Measurements from ENCODE around the gene MUTYH.

DNA sequence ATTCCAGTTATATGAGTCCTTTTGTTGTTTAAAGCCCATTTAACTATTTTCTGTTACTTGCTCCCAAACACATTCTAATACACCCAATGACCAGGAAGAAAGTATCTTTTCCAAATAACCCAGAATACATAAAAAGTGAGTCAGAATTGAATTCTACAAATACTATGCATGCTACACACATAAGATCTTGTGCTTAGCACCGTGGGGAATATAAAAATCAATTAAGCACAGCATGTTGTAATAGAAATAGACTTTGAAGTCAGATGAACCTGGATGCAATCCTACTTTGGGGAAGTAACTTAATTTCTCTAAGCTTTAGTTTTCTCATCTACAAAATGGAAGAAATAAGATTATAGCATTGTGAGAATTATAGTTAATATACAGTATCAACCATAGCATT lies 40.5 kb upstream of the MUTYH start:
- TF ChIP-seq, protein P1, sequence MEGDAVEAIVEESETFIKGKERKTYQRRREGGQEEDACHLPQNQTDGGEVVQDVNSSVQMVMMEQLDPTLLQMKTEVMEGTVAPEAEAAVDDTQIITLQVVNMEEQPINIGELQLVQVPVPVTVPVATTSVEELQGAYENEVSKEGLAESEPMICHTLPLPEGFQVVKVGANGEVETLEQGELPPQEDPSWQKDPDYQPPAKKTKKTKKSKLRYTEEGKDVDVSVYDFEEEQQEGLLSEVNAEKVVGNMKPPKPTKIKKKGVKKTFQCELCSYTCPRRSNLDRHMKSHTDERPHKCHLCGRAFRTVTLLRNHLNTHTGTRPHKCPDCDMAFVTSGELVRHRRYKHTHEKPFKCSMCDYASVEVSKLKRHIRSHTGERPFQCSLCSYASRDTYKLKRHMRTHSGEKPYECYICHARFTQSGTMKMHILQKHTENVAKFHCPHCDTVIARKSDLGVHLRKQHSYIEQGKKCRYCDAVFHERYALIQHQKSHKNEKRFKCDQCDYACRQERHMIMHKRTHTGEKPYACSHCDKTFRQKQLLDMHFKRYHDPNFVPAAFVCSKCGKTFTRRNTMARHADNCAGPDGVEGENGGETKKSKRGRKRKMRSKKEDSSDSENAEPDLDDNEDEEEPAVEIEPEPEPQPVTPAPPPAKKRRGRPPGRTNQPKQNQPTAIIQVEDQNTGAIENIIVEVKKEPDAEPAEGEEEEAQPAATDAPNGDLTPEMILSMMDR (conservative IDR thresholded peaks at IDR 0.05; ENCODE audit: low read depth, low read length) = no peak
- TF ChIP-seq EZH2 (IDR thresholded peaks at IDR 0.05; ENCODE audit: borderline replicate concordance, low read depth, low read length, poor library complexity, severe bottlenecking) = no peak

Data from A673 (cell line).